ENCODE data around the gene GGCX.

DNA sequence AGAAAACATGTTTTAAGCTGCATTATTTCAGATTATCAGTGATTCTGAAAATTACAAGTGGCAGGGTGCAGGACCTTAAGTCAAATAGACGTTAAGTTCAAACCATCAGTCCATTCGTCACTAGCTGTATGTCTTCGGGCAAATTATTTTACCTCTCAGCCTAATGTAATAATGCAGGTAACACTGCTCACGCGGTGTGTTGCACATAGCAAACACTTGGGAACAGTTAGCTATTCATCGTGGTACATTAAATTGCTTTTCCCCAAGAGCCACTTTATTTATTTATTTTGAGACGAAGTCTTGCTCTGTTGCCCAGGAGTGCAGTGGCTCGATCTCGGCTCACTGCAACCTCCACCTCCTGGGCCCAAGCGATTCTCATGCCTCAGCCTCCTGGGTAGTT is 12.2 kb downstream of the GGCX start:
- TF ChIP-seq CTCF (IDR thresholded peaks at IDR 0.05) (no peak), POLR2A (IDR thresholded peaks at IDR 0.05) (no peak)
